ENCODE data around the gene BBX.

Gene BBX

DNA sequence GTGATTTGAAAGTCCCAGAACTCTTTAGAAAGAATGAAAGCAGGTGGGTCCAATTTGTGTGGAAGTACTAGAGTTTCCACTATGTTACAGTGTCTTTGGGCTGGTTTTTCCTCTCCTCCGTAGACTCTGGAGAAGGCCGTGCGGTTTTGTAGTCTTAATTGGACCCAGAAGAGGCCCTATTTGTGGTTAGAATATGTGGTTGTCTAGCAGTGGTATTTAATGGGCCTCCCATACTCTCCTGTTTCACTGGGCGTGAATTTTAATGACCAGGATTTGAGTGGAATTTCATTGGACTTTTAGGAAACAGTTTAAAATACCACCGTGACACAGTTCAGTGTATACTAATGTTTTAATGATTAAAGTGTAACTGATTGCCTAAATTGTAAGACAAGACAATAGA, 182.3 kb downstream of the BBX start:
- DNase-seq (ENCODE audit: low spot score), result no peak
- in situ Hi-C loops (cut with MboI; ENCODE audit: low pct_unique_long_range_greater_than_20kb, low sequenced_read_pairs, unreplicated experiment), result no loop called here
- TF ChIP-seq, protein P1, sequence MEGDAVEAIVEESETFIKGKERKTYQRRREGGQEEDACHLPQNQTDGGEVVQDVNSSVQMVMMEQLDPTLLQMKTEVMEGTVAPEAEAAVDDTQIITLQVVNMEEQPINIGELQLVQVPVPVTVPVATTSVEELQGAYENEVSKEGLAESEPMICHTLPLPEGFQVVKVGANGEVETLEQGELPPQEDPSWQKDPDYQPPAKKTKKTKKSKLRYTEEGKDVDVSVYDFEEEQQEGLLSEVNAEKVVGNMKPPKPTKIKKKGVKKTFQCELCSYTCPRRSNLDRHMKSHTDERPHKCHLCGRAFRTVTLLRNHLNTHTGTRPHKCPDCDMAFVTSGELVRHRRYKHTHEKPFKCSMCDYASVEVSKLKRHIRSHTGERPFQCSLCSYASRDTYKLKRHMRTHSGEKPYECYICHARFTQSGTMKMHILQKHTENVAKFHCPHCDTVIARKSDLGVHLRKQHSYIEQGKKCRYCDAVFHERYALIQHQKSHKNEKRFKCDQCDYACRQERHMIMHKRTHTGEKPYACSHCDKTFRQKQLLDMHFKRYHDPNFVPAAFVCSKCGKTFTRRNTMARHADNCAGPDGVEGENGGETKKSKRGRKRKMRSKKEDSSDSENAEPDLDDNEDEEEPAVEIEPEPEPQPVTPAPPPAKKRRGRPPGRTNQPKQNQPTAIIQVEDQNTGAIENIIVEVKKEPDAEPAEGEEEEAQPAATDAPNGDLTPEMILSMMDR (IDR thresholded peaks at IDR 0.05; ENCODE audit: extremely low read depth, insufficient read depth, missing control alignments), result no peak

DNA sequence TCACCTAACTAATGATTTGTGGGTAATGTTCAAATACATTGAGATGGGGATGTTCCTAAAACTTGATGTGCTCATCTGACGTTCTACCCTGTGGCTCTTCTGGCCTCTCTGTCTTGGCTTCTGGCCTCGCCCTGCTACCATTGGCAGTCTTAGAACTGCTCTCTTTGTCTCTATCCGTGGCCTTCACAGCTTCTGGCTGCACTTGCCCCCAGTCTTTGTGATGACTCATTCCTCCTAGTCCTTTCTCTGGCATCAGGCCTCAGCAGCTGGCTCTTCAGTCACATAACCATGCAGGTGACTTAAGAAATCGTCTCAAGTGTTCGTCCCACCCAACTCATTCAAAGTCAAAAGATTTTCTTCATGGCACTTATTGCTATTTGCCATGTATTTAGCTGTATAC, 188.1 kb downstream of the BBX start:
- in situ Hi-C loops (cut with MboI; ENCODE audit: low pct_unique_long_range_greater_than_20kb, low sequenced_read_pairs, unreplicated experiment), result no loop called here
- no peak for DNase-seq (ENCODE audit: low spot score)

DNA sequence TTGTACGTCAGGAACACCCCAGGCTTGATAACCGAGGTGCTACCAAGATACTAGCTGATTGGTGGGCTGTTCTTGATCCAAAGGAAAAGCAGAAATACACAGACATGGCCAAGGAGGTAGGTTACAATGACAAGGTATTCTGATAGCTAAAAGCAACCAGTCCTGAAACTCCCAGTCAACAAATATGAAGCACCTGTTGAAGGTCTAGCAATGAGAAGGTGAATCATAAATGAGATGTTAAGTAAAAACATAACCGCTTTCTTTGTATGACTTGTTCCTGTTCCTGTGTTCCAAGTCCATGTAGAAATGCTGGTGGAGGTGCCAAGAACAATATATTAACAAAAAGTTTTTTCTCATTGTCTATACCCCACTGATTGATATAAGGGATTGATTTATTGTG, 194.0 kb downstream of the BBX start:
- DNase-seq (ENCODE audit: low spot score), result no peak
- TF ChIP-seq, protein P1 (IDR thresholded peaks at IDR 0.05; ENCODE audit: extremely low read depth, insufficient read depth, missing control alignments), result no peak
- in situ Hi-C loops (cut with MboI; ENCODE audit: low pct_unique_long_range_greater_than_20kb, low sequenced_read_pairs, unreplicated experiment), result no loop called here

More for the DNA sequence above, 188.1 kb downstream of the BBX start:
- TF ChIP-seq, protein P1 (IDR thresholded peaks at IDR 0.05; ENCODE audit: extremely low read depth, insufficient read depth, missing control alignments), result no peak

DNA sequence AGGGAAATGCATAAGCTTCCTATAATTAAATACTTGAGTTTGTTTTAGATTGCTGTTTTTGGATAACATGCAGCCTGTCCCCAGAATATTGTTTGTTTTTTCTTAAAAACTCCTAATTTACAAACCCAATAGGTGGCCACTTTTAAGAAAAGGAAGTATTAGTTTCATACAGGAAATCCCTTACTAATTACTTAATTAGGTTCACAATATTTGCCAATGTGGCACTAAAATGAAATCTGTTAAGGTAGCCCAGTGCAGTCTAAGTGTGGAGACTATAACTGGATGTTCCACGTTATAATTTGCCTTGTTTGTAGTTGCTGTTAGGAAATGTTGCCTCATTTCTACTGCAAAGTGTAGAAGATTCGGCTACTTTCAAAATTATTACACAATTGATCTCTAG, 195.8 kb downstream of the BBX start:
- TF ChIP-seq, protein P1 (IDR thresholded peaks at IDR 0.05; ENCODE audit: extremely low read depth, insufficient read depth, missing control alignments), result no peak
- no peak for DNase-seq (ENCODE audit: low spot score)
- in situ Hi-C loops (cut with MboI; ENCODE audit: low pct_unique_long_range_greater_than_20kb, low sequenced_read_pairs, unreplicated experiment), result no loop called here

DNA sequence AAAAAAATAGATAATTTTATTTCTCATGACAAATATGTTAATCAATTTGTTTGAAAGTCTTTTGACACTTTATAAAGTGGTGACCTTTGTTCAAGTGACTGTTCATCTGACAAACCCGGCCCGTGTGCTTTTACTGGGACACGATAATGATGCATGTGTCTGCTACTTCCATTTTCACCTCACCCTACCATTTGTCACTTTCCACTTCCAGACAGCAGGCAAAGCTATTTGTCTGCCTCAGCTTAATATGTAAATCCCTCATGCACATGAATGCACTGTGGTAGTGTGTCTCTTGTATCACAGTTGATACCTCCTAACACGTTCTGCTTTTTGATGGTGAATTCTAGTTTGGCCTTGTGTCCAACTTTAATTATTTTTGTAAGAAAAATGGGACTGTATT, 204.3 kb downstream of the BBX start:
- DNase-seq (ENCODE audit: low spot score), result no peak
- in situ Hi-C loops (cut with MboI; ENCODE audit: low pct_unique_long_range_greater_than_20kb, low sequenced_read_pairs, unreplicated experiment), result no loop called here
- TF ChIP-seq, protein P1 (IDR thresholded peaks at IDR 0.05; ENCODE audit: extremely low read depth, insufficient read depth, missing control alignments), result no peak

DNA sequence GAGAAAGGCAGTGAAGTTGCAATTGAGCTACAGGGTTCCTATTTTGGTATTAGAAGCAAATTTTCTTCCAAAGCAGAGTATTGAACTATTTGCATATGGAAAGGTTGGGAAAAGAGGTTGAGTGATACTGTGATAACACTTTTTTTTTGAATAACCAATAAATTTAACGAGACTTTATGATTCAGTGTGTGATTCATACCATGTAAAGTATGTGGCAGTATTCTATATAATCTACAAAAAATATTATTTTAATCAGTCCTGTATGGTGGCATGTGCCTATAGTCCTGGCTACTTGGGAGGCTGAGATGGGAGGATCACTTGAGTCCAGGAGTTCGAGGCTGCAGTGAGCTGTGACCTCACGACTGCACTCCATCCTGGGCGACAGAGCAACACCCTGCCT, 206.9 kb downstream of the BBX start:
- TF ChIP-seq, protein P1 (IDR thresholded peaks at IDR 0.05; ENCODE audit: extremely low read depth, insufficient read depth, missing control alignments), result no peak
- no peak for DNase-seq (ENCODE audit: low spot score)
- in situ Hi-C loops (cut with MboI; ENCODE audit: low pct_unique_long_range_greater_than_20kb, low sequenced_read_pairs, unreplicated experiment), result no loop called here

DNA sequence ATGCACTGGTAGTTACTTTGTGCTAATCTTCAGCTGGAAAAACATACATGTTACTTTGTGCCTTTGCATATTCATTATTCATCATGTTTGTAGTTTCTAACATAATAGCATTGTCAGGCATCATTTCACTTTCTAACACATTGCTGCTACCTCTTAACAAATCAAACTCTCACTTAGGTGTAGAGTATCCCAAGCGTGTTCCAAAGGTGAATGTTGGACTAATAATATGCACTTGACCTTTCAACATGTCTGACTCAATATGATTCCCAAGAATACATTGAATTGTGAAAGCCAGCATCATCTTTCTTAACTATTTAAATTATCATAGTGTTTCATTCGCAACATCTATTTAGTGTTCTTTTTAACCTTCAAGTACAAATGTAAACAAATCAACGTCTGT, 211.6 kb downstream of the BBX start:
- in situ Hi-C loops (cut with MboI; ENCODE audit: low pct_unique_long_range_greater_than_20kb, low sequenced_read_pairs, unreplicated experiment), result no loop called here
- TF ChIP-seq, protein P1 (IDR thresholded peaks at IDR 0.05; ENCODE audit: extremely low read depth, insufficient read depth, missing control alignments), result no peak
- no peak for DNase-seq (ENCODE audit: low spot score)
